ENCODE measurements around the gene RNF168.
"Not testable (repeated sequence)": the region's sequence is repeated elsewhere in the genome, so short reads cannot be mapped to it uniquely, and the experiment has no call there.

RNF168 gene

DNA sequence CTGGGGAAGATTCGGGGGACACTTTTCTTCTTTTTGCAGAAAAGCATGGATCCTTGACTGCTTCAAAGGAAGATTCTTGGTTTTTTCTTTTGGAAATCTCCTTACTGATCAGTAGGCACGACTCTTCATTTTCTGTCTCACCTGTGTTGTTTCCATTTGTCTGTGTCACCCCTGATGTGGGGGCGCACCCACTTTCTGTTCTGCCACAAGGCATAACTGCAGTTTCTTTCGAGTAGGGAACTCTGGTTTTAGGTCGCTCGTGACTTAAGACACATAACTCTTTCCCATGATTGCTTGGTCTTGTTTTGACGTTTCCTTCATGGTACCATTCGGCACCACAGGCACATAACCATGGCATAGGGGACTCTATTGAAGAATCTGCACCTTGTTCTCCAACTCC lies 31.3 kb downstream of the RNF168 start:
- DNase-seq (ENCODE audit: low read depth in 2 of 3, low spot score in 2 of 3) = no peak

DNA sequence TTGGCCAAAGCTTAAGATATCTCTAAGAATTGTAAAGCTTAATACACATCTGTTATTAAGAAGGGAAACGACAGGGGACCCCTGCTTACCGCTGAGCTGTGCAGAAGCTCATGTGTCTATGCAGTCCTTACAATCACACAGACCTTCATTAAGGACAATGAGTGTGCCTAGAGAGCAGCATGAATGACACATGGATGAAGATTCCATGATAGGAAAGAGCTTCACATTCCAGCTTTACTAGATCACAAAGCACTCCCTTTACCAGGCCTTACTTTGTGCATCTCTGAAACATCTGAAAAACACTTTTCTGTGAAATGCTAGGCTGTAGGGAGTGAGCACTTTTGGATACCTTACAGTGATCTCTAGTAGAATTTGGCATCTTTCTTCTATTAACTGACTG lies 32.0 kb downstream of the RNF168 start:
- no peak for DNase-seq (ENCODE audit: low read depth in 2 of 3, low spot score in 2 of 3)

- DNase-seq (ENCODE audit: low read depth in 2 of 3, low spot score in 2 of 3) = not testable (repeated sequence)
Observed at GRCh38 chr3:196470182-196470581, 33.4 kb downstream of the RNF168 start.

DNA sequence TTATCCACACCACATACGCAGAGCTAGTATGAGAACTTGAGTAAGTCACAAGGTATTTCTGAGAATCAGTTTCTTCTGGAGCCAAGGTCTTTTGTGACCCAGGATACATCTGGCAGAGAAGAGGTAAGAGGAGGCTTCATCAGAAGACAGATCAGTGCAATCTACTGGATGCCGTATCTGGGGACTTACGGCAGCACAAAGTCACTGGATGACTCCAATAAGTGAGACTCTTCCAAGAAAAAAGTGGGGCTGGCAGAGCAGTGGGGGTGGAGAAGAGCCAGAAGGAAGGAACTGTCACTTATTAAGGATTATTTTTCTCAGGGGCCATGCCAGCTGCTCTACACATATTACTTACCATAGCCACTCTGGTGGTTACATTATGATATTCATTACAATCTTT lies 39.8 kb downstream of the RNF168 start:
- DNase-seq (ENCODE audit: low read depth in 2 of 3, low spot score in 2 of 3) = no peak

- DNase-seq (ENCODE audit: low read depth in 2 of 3, low spot score in 2 of 3) = no peak
Observed at GRCh38 chr3:196463478-196463756, 40.2 kb downstream of the RNF168 start.

GRCh38 chr3:196462680-196463477 lies 40.7 kb downstream of the RNF168 start:
- DNase-seq (ENCODE audit: low read depth in 2 of 3, low spot score in 2 of 3) = not testable (repeated sequence)

DNA sequence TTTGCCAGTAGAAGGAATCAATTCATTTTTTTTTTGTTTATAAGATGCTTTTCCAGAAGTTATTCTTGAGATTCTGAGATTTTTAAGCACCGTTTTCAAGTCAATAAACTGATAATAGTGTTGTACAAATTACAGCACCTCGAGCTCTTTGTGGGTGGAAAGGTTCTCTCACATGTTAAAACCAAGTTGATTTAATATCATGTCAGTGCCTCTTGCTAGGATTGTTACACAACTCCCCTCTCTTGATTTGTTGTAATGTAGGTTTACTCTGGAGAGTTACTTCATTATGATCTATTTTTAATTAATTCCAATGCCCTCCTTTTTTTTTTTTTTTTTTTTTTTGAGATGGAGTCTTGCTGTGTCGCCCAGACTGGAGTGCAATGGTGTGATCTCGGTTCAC lies 45.5 kb downstream of the RNF168 start:
- DNase-seq (ENCODE audit: low read depth in 2 of 3, low spot score in 2 of 3) = no peak

- DNase-seq (ENCODE audit: low read depth in 2 of 3, low spot score in 2 of 3) = not testable (repeated sequence)
Observed at GRCh38 chr3:196457470-196457869, 46.1 kb downstream of the RNF168 start.

- DNase-seq (ENCODE audit: low read depth in 2 of 3, low spot score in 2 of 3) = no peak
Observed at GRCh38 chr3:196454935-196455334, 48.6 kb downstream of the RNF168 start.

- not testable (repeated sequence) for DNase-seq (ENCODE audit: low read depth in 2 of 3, low spot score in 2 of 3)
Observed at GRCh38 chr3:196445391-196445790, 58.2 kb downstream of the RNF168 start.

- no peak for DNase-seq (ENCODE audit: low read depth in 2 of 3, low spot score in 2 of 3)
Observed at GRCh38 chr3:196444500-196444894, 59.1 kb downstream of the RNF168 start.

DNA sequence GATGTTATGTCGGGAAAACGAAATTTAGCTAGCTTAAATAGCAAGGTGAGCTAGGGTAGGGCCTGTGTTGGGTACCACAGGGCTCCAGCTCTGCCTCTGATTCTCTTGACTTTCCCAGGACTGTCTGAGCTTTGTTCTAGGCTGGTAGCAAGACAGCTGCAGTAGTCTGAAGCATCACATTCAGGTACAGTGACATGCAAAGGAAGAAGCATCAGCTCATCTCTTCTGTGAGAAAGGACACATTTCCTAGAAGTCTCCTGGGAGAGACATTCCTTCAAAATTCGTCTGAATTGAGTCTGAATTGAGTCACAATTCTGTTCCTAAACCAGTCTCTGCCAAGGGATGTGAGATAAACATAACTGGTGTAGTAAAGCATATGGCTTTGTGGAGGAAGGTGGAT lies 62.9 kb downstream of the RNF168 start:
- no peak for DNase-seq (ENCODE audit: low read depth in 2 of 3, low spot score in 2 of 3)

DNA sequence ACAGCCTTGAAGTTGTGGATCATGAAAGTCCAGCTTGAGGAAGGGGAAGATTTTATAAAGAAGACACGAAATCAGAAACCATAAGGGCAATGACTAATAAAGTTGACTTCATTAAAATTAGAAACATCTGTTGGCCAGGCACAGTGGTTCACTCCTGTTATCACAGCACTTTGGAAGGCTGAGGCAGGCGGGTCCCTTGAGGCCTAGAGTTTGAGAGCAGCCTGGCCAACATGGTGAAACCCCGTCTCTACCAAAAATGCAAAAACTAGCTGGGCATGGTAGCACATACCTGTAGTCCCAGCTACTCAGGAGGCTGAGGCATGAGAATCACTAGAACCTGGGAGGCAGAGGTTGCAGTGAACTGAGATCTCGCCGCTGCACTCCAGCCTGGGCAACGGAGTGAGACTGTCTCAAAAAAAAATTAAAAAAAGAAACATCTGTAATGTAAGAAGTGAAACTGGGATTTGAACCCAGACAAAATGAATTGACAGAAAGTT lies 63.5 kb downstream of the RNF168 start:
- no peak for DNase-seq (ENCODE audit: low read depth in 2 of 3, low spot score in 2 of 3)

DNA sequence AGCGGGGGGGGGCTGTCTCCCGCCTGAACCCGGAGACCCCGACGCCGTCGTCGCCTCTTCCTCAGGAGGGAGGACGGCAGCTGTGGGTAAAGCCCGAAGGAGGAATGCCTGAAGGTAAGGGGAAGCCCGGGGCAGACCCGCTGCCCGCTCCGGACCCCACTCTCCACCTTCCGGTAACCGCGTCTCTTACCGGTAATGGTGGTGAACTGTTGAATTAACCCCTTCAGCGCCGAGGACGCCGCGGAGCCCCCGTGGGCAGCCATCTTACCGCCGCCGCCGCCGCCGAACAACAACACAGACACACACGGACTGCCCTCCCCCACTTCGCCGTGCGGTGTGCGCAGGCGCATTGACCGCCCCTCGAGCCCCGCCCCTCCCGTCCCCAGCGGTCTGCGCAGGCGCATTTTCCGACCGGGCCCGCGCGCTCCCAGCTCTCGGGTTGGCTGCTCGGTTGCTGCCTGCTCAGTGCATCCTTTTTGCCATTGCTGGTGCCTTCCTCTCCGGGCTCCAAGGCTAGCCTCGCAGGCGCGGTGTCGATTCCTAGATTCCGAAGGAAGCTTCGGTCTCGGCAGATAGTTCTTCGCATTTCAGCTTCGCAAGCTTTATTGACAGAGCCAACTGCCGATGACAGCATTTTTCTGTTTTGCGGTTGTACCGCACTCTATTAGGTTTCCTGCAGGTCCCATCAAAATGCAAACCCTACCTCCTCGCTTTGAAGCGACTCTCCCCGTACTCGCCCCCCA lies 71.3 kb downstream of the RNF168 start, which contains the start of gene UBXN7:
Gene UBXN7 (minus strand): TSS at position 291 of the 743 bp plus-strand sequence. CDS start 28 bp downstream, at position 263.
- DNase-seq (ENCODE audit: low read depth in 2 of 3, low spot score in 2 of 3) = peak; percentile 94 to 98 (median 98)

DNA sequence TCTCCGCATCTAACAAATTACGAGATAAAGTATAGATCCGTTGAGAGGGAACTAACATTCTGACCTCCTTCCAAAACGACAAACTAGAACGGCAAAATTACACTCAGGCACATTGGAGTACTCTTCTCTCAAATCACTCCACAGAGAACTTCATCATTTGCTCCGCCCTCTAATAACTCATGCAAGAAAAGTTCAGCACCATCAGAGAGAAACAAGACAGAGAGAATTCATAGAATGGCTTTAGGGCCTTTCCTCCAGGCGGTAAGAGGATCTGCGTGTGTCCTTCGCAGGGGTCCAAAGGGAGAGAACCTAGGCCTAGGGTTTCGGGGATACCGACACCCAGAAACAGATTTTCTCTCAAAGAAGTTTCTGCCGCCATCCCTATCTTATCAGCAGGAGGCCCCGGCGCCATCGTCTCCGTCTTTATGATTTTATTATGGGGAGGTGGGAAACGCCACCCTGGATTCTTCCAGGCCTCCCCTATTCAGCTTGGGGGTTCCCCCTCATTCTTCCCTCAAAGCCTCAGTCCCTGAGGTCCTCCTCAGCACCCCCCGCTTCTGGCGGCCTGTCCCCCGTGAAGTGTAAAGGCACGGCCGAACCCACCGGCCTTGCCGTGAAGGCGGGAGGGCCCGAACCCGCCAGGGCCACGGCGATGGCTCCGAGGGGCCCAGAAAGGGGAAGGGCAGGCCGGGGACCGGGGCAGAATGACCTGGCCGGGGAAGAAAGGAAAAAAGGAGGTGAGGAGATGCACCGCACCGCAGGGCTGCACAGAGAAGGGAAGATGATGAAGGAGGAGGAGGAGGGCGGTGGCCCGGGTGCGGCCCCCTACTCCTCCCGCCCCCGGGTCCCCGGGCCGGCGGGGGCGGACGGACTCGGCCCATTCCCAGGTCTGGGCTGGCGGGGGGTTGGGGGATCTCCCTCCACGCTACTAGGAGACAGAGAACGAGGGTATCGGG lies 72.1 kb downstream of the RNF168 start:
- DNase-seq (ENCODE audit: low read depth in 2 of 3, low spot score in 2 of 3) = peak; percentile 4 to 16 (median 4)

- no peak for DNase-seq (ENCODE audit: low read depth in 2 of 3, low spot score in 2 of 3)
Observed at GRCh38 chr3:196428041-196428440, 75.5 kb downstream of the RNF168 start.

DNA sequence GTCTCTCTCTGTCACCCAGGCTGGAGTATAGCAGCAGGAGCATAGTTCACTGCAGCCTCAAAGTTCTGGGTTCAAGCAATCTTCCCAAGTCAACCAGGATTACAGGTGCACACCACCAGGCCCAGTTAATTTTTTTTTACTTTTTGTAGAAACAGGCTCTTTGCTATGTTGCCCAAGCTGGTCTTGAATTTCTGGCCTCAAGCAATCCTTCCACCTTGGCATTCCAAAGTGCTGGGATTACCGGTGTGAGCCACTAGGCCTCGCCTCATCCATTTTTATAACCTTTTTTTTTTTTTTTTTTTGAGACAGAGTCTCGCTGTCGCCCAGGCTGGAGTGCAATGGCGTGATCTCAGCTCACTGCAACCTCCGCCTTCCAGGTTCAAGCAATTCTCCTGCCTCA lies 79.1 kb downstream of the RNF168 start:
- not testable (repeated sequence) for DNase-seq (ENCODE audit: low read depth in 2 of 3, low spot score in 2 of 3)

DNA sequence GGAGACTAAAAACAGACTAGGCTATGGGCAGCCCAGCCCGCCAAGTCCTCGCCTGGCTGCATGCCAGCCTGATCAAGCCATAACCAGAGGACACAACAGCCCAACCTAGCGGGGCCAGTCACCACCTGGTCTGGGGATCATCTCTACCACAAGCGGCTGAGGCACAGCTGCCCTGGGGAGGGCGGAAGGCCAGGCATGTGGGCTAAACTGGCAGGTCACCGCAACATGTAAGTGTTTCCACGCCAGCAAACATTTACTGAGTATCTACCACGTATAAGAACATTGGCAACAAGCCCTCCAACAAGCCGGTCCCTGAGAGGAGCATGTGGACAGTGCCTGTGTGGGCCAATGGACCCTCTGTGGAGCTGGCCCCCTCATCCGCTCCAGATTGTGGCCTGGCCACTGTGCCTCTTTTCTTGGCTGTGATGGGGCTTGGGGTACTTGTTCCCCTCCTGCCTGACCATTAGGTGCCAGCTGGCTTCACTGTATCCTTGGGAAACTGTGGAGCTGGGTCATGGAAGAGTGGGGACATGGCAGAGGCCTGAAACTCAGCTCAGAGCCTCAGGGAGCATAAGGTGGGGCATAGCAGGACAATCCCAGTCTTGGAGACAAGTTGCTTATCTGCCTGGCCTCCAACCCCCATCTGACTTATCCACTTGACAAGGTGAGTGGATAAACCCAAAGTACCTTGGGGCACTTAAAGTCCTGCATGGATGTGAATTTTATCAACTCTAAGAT lies 80.4 kb downstream of the RNF168 start:
- no peak for DNase-seq (ENCODE audit: low read depth in 2 of 3, low spot score in 2 of 3)

- not testable (repeated sequence) for DNase-seq (ENCODE audit: low read depth in 2 of 3, low spot score in 2 of 3)
Observed at GRCh38 chr3:196421668-196422067, 81.9 kb downstream of the RNF168 start.

GRCh38 chr3:196419386-196419785 lies 84.2 kb downstream of the RNF168 start:
- DNase-seq (ENCODE audit: low read depth in 2 of 3, low spot score in 2 of 3) = no peak
